PC-3 (cell line): Measurements from ENCODE around the gene SCN4B.

Experiments used
- EZH2 ChIP-seq: fragments of 300-600 bp; sonication (generic); IDR thresholded peaks from one replicate; pipeline ENCODE4 v1.6.1; 2017; ENCODE audit warnings: antibody characterized with exemption, mild to moderate bottlenecking, low read length; ENCODE audit not compliant: unreplicated experiment
- TF ChIP-seq, protein P1 (sequence below): fragments of 300-600 bp; sonication (generic); conservative IDR thresholded peaks from 2 replicates; pipeline ENCODE4 v1.5.1; 2017; ENCODE audit warnings: antibody characterized with exemption, low read depth, mild to moderate bottlenecking, low read length

DNA sequence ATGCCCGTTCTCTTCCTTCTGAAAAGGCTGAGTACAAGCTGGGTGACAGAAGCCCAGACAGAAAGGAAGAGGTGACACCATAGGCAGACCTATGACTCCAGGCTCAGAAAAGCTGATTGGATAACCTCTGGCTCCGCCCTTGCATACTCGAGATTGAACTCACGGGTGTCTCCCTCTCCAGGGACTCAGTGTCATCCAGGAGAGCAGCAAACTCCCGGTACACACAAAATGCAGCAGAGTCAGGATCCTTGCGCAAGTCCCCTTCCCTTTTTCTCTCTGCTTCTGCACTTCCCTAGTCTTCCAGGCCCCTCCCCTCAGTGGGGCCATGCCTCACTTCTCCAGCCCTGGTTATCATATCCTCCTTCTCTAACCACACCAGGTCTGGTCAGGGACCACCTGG, 9.8 kb downstream of the SCN4B start:
- no peak for TF ChIP-seq EZH2
- TF ChIP-seq, protein P1, sequence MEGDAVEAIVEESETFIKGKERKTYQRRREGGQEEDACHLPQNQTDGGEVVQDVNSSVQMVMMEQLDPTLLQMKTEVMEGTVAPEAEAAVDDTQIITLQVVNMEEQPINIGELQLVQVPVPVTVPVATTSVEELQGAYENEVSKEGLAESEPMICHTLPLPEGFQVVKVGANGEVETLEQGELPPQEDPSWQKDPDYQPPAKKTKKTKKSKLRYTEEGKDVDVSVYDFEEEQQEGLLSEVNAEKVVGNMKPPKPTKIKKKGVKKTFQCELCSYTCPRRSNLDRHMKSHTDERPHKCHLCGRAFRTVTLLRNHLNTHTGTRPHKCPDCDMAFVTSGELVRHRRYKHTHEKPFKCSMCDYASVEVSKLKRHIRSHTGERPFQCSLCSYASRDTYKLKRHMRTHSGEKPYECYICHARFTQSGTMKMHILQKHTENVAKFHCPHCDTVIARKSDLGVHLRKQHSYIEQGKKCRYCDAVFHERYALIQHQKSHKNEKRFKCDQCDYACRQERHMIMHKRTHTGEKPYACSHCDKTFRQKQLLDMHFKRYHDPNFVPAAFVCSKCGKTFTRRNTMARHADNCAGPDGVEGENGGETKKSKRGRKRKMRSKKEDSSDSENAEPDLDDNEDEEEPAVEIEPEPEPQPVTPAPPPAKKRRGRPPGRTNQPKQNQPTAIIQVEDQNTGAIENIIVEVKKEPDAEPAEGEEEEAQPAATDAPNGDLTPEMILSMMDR = no peak
